ENCODE data around the gene MUC6.

DNA sequence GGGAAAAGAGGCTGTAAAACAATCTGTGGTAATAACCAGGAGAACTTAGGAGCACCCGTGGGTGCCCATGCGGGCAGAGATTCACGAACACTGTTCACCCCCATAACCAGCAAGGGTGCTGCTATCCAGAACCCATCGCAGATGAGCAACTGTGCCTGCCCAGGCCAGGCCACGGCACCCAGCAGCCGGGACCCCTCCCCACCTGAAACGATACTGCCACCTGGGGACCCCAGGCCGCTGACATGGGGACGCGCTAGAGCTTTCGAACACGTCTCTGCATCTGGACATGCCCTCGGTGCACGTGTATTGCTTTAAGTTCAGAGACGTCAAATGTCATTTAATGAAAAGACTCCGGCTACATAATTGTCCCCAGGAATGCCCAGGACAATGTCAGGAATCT lies 23.9 kb upstream of the MUC6 start:
- TF ChIP-seq, protein P1, sequence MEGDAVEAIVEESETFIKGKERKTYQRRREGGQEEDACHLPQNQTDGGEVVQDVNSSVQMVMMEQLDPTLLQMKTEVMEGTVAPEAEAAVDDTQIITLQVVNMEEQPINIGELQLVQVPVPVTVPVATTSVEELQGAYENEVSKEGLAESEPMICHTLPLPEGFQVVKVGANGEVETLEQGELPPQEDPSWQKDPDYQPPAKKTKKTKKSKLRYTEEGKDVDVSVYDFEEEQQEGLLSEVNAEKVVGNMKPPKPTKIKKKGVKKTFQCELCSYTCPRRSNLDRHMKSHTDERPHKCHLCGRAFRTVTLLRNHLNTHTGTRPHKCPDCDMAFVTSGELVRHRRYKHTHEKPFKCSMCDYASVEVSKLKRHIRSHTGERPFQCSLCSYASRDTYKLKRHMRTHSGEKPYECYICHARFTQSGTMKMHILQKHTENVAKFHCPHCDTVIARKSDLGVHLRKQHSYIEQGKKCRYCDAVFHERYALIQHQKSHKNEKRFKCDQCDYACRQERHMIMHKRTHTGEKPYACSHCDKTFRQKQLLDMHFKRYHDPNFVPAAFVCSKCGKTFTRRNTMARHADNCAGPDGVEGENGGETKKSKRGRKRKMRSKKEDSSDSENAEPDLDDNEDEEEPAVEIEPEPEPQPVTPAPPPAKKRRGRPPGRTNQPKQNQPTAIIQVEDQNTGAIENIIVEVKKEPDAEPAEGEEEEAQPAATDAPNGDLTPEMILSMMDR (IDR thresholded peaks at IDR 0.05): no peak
- no peak for TF ChIP-seq POLR2A (IDR thresholded peaks at IDR 0.05)
- TF ChIP-seq EP300 (IDR thresholded peaks at IDR 0.05): no peak
